Jurkat, Clone E6-1 (cell line): ENCODE measurements around the gene MCAM.

ENCODE experiments used
- DNase-seq: peaks from one replicate; pipeline ENCODE4 v3.0.0-alpha.2; 2011; ENCODE audit warnings: low read depth, low spot score
- H3K4me3 ChIP-seq: 2 replicates; pipeline ENCODE4 v1.5.1; 2011; ENCODE audit warnings: mild to moderate bottlenecking, low read length, control low read depth, moderate library complexity

The MCAM gene

DNA sequence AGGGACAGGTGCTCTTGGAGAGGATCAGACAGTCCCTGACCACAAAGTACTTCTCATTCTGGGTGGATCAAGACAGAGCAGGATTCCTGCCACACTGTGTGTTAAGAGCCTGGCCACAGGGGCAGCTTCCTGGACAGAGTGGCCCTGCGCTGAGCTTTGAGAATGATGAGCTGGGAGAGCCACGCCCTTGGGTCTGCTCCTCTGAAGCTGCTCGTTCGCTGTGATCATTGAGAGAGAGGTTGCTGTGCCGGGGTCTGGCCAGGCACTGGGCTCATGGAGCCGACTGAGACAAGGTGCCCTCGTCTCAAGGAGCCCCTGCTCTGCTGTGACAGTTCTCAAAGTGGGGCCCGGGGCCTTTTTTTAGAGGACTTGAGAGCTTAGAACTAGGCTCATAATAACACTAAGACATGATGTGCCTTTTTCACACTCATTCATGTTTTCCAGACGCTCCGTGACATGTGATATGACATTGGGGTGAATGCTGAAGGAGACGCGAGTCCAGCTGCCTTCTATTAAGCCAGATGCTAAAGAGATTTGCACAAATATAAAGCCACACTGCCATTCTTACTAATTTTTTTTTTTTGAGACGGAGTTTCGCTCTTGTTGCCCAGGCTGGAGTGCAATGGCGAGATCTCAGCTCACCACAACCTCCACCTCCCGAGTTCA lies 31.1 kb upstream of the MCAM start:
- H3K4me3 ChIP-seq: no peak overlapping the region
- no peak for DNase-seq

DNA sequence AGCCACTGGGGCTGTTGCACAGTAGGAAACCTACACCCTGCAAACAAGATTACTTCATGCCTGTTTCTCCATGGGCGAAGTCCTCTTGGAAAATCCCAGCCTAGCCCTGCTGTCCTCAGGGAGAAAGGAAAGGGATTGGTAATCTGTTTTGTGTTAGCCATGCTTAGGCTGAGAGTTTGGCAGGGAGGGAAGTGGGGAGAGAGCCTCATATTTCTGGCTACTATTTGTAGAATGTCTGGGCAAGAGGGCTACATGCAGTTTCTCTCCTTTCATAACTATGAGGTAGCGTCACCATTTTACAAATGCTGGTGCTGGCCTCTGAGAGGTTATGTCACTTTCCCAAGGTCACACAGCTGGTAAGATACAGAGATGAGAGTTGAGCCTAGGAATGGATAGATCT lies 30.3 kb upstream of the MCAM start:
- no peak overlapping the region for H3K4me3 ChIP-seq
- DNase-seq: no peak

DNA sequence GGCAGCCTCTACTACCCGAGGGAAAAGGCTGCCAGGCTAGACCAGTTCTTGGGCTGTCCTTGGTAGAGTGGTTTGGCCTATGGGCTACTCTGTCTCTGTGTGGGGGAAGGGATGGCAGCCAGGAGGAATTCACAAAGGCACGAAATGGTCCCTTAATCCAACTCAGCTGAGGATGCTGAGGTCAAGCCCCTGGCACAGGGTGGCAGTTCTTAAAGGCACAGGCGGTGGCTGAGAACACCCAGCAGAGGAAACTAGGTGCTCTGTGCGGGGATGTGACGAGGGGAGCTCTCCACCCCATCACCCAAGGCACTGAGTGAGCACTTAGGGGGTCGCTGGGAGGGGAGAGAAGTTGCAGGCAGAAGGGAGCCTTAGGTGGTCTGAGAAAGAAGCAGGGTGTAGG lies 29.7 kb upstream of the MCAM start, which contains the start of gene MFRP:
Gene MFRP (minus strand): TSS at position 101 of the 400 bp plus-strand sequence. CDS start 192 bp downstream, outside the sequence.
- H3K4me3 ChIP-seq: no peak within 1 kb of the TSS
- DNase-seq: no peak

DNA sequence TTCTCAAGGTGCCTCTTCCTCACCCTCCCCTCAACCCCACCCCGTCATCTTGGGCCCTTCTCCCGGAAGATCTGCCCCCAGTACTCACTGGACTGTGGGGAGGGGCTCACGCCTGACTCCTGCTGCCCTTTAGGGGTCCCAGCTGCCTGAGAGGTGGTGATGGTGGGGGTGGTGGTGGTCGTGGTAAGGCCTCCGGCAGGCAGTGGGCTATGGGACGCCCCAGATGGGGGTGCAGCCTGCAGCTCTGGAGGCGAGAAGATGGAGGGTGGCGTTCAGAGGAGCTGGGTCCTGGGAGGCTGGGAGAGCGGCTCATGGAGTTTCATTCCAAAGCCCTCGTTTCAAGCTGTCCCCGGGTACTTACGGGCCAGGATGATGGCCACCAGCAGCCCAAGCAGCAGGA lies 28.8 kb upstream of the MCAM start:
- H3K4me3 ChIP-seq: no peak overlapping the region
- no peak for DNase-seq

DNA sequence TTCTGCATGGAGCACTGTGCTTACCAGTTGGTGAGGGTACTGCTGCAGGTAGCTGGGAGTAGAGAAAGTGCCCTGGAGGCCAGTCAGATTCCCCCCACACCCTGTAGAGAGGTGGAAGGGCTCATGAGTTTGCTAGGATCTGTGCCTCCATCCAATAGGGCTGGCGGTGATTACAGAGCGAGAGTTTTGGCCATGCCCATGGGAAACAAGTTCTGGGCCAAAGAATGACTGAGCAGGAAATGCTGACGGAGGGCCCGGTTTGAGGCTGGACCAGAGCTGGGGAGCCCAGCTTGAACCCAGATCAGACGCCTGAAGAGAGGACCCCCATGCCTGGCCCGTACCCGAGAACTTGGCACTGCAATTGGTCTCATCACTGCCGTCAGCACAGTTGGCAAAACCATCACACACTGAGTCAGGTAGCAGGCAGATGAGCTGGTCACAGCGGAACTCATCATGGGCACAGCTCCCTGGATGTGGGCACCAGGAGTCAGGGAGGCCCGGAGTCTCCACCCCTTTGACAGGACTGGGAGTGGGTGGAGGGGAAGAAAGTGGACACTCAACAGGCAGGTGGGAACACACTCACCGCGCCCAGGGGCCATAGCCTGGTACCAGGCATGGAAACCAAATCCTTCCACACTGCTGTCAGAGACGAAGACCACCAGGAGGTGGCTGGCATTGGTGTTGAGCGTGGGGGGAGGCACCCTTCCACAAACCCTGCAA lies 27.5 kb upstream of the MCAM start:
- no peak for DNase-seq
- H3K4me3 ChIP-seq: no peak overlapping the region

DNA sequence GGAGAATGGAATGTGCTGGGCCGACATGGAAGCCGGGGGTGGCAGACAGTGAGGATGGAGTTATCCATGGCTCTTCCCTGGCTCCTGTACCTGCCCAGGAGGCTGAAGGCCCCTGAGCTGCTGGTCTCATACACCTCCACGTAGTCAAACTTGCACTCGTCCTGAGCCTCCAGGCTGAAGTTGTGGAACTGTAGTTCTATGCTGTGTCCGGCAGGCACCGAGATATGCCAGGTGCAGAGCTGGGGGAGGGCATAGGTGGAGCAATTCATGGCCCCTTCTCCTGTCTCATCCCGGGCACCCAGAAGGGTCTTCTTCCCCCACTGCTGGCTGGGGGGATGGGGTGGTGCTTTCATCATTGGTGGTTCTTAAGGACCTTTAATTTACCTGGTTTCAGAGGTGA lies 26.8 kb upstream of the MCAM start:
- H3K4me3 ChIP-seq: no peak overlapping the region
- no peak for DNase-seq

DNA sequence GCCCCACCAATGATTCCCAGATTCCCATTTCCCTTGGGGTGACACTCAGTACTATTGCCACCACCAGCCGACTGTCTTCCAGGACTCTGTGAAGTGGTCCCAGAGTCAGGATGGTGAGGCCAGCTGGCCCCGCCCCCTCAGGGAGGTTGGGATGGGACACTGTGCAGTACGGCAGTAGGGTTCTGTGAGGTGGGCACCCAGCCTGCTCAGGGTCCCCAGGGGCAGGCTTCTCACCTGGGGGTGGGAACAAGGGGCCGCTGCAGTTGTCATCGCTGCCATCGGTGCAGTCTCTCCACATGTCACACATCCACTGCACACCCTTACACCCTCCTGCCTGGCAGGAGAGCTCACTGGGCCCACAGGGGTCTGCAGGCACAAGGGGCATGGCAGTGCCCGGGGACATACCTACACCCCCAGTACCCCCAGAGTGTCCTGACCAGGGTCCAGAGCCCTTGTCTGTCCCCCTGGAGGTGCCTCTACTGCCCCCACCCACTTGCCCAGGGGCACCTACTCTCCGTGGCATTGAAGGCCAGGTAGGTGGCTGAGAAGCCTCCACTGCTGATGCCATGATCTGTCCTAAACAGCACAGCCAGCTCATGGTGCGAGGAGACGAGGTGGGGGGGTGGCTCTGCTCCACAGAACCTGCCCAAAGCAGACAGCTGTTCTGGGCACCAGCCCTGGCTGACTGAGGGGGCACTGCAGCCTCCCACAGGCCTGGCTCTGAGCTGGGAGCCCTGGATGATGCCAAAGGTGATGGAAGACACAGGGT lies 25.6 kb upstream of the MCAM start:
- no peak overlapping the region for H3K4me3 ChIP-seq
- DNase-seq: no peak

DNA sequence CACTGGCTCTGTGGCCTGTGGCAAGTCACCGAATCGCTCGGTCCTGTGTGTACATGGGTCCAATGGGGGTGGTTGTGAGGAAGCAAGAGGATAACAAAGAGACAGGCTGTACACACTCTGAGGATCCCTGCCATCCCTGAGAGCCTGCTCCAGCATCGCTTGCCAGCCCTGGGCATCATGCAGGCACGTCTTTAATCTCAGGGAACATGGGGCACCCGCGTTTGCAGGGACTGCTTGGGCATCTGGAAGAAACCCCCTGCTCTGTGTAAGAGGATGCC lies 25.0 kb upstream of the MCAM start:
- no peak overlapping the region for H3K4me3 ChIP-seq
- no peak for DNase-seq

DNA sequence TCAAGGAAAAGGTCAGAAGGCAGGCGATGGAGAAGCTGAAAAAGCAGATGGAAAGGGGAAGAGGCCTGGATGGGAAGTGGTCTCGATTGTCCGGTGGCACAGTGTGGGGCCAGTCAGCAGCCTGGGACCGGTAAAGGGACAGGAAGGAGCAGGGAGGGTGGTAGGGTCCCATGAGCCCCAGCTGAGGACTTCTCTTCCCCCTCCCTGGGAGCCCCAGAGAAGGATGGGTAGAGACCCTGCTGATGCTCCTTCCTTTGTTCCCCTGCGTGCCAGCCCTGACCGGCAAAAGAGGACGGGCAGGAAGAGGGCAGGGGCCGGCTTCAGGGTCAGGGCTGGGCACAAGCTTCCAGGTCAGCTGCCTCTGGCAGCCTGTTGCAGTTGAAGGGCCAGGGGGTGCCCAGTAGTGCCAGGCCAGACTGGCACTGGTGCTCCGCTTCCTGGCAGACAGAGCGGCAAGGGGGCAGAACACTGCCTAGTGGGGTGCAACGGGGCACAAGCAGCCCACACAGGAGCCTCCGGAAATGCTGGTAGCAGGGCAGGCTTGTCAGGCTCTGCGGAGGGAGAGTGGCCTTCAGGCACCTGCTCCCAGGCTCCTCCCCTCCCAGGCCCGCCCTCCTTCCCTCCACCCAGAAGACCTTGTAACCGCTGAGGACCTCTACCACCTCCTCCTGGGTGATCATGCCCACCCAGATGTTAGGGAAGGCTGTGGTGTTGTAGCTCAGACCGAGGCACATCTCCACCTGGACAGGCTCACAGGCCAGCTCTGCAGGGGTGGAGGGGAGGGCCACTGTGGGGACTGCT lies 24.5 kb upstream of the MCAM start:
- no peak overlapping the region for H3K4me3 ChIP-seq
- no peak for DNase-seq

DNA sequence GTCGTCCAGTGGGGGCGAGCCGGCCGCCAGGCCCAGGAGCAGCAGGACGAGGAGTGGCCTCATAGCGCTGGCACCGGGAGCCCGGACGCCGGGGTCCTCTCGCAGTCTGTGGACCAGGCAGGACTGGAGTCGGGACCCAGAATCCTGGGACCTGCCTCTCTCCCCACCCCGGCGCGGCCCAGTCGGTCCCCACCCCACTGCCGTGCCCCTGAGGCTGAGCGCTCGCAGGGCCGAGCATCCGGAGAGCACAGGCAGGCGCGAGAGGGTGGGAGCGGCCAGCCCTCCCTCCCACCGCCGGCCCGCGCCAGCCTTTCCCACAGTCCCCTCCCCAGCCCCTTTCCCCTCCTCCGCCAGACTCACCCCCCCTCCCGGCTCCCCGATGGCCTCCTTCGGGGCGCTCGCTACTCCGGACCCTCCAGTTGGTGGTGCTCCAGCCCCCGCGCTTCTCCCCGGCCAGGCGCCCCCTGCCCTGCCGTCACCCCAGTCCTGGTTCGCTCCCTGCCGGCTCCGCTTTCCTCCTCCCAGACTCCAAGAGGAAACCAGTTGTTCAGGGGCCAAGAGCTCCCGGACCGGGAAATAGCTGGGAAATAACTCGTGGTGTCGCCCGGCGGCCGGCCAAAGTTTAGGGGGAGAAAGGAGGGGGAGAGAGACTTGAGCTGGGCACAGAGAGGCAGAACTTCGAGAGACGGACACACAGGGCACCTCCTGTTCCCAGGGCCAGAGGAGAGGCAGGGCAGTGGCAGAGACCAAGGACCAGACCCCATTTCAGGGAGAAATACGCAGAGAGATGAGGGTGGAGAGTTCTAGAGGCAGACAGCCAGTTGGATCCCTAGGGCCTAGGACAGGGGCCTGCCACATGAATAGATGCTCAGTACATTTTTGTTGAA lies 23.6 kb upstream of the MCAM start, which contains the start of gene C1QTNF5:
Gene C1QTNF5 (minus strand): TSS at position 549 of the 887 bp plus-strand sequence. CDS start 486 bp downstream, at position 63.
- no peak within 1 kb of the TSS for H3K4me3 ChIP-seq
- DNase-seq: no peak

DNA sequence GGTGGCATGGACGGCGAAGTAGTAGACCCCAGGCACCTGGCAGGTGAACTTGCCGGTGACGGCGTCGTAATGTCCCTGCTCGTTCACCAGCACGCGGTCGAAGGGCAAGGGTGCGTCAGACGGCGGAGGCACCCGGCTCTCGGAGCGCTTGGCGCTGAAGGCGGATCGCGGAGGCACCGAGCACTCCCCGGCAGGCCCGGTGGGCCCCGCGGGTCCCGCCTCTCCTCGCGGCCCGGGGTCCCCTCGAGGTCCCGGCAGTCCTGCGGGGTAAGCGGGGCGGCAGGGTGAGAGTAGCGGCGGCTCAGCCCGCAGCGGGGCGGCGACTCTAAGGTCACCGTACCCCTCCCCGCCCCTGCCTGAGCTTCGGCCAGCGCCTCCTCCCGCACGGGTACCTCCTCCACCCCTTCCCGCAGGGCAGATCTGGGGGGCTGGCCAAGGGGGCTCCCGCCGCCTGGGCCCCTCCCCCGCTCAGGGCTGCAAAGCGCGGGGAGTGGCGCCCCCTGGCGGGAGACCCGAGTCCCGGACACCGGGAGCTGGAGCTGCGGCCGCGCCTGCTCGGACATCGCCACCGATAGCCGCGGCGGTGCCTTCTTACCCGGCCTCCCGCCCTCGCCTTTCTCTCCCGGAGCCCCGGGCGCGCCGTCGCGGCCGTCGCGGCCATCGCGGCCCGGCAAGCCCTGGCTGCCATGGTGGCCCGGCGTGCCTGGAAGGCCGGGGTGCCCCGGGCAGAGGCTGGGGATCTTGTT lies 22.8 kb upstream of the MCAM start:
- H3K4me3 ChIP-seq: no peak overlapping the region
- DNase-seq: no peak

DNA sequence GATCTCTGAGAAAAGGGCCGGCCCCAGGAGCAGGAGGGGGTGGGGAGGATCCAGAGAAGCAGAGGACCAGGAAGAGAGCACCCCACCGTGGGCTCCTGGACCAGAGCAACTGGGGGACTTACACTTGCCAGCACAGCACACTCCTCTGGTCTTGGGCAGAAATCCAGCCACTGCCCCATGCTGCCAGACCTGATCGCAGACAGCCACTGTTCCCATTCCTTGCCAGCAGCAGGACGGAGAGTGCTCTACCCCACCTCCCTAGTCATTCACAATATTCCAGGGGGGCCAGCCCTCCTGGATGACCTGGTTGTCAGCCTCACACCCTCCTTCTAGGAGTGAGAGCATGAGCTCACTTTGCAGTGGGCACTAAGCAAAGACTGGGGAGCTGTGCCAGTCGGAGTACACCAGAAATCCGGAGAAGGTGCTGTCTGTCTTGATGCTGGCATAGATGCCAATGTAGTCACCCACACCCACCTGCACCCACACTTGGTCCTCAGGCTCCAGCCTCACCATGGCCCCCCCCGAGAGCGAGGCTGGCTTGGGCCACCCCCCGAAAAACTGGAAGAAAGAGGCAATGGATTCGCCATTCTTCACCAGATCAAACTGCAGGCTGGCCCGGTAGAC lies 22.1 kb upstream of the MCAM start:
- DNase-seq: no peak
- no peak overlapping the region for H3K4me3 ChIP-seq

DNA sequence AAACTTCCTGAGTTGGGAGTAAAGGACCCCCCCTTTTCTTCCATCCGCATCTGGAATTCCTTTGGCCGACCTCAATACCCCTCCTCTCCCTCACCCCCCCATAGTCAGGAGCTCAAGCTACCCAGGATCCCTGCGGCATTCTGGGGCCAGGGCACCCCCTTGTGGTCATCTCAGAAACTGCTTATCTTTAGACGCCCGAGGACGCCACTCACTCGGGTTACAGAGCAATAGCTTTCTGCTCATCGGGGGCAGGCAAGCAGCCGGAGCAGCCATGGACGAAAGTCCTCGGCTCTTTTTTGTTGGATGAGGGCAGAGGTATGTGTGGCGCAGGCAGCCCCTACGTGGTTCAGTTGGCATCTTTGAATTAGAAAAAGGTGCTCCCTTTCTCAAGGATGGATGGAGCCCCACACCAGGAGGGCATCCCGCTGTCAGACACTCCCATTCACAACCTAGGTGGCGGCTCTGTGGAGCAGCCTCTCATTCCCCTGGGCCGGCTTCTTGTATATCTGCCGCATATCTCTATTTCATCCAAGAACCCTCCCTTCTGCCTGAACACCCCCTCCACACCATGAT lies 21.5 kb upstream of the MCAM start:
- H3K4me3 ChIP-seq: no peak overlapping the region
- DNase-seq: peak; percentile 49

DNA sequence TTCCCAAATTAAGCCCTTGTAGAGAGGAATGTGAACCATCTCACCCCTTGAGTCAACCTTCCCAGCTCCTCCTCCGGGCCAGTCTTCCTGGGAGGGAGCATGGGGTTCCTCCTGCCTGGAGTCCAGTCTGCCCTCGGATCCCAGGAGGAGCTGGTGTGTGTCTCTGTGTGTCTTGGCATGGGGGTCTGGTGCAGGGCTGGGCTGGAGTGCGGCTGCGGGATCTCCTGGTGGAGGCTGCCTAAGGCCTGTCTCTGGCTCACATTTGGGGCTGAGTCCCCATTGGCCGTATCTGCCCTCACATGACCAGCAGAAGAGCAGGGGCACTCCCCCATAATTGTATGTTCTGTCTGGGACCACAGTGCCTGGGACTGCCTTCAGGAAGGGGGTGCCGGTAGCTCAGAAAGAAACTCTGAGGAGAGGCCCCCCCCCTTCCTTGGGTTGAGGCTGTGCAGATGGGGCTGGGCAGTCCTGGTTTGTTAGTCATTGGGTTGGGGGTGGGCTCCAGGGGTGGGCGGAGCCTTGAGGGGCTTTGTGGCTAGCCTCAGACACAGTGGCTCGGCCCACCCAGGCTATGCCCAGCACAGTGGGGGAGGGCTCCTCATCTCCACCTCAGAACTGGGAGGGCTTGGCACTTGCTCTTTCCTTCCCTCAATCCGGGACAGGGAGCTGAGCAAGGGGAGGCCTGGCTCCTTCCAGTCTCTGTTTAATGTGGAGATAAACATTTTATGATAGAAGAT lies 20.8 kb upstream of the MCAM start:
- DNase-seq: no peak
- no peak overlapping the region for H3K4me3 ChIP-seq

DNA sequence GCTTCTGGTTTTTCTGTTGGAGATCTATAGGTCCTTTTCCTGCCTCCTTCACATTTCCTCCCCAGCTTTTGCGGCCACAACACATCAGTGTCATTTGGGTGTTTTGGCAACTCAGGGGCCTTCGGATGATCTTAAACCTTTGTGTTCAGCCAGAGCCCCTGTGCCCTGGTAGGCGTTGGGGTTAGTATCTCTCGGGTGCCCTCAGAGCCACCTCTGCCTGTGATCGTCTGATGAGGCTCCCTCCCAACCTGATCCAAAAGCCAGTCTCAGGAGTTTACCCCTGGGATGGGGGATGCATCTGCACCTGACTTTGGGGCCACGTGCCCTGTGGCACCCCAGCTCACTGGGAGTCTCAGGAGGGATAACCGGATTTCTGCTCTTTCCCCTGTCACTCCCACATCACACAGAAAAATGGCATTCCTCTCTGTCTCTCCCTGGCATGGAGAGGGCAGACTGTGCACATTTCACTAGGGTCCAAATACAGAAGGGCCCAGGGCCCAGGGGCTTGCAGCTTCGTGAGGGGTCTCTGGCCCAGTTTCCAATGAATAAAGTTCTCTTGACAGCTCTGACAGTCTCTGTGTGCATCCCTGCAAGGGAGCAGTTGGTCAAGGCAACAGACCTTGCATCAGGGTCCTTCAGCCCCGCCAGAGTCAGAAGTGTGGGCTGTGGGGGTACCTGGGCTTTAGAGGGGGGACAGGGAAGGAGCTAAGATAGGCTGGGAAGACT lies 20.0 kb upstream of the MCAM start:
- no peak overlapping the region for H3K4me3 ChIP-seq

More for the DNA sequence above, 20.0 kb upstream of the MCAM start:
- DNase-seq: no peak
